ENCODE results near the gene CADM4.
"Not testable (repeated sequence)": the region's sequence is repeated elsewhere in the genome, so short reads cannot be mapped to it uniquely, and the experiment has no call there.

The CADM4 gene

DNA sequence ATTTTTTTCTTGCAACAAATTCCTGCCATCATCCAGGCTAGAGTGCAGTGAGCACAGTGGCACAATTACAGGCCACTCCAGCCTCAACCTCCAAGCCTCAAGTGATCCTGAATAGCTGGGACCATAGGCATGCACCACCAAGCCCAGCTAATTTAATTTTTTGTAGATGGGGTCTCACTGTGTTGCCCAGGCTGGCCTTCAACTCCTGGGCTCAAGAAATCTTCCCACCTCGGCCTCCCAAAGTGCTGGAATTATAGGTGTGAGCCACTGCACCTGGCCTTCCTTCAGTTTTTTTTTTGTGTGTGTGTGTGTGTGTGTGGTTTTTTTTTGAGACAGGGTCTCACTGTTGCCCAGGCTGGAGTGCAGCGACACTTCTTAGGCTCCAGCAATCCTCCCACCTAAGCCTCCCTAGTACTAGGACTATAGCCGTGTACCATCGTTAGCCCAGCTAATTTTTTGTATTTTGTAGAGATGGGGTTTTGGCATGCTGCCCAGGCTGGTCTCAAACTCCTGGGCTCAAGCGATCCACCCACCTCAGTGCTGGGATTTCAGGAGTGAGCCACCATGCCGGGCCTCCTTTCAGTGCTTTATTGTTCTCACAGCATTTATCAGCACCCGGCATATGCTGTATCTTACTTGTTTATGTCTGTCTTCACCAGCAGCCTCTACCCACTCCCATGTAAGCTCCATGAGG, 33.6 kb downstream of the CADM4 start:
- DNase-seq (ENCODE audit: extremely low spot score): no peak
- POLR2A ChIA-PET: interaction anchor here (0.7 to 1.1 kb wide), 3 partner anchors 10 to 1472 kb away, joined by 3 to 7 read pairs (median 6); partner anchors contain the start of genes IRGQ and ZNF576
- no peak for TF ChIP-seq CTCF (IDR thresholded peaks at IDR 0.05; ENCODE audit: control extremely low read depth, extremely low read depth, low read depth, missing control alignments)
- CTCF ChIA-PET: interaction anchor here (1.1 to 3.0 kb wide), 4 partner anchors 9 to 159 kb away, joined by 4 to 8 read pairs (median 4); partner anchors contain the start of gene ZNF576

DNA sequence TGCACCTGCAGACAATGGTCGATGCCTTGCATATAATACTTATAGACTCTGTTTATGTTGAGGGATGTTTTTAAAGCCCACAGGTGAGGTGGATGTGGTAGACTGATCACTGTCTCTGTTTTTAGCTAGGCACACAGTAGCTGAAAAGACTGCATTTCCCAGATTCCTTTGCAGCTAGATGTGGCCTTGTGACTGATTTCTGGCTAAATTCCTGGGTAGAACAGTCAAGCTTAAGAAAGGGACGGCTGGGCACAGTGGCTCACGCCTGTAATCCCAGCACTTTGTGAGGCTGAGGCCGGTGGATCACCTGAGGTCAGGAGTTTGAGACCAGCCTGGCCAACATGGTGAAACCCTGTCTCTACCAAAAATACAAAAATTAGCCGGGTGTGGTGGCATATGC, 39.3 kb downstream of the CADM4 start:
- CTCF ChIA-PET: interaction anchor here (0.9 to 1.8 kb wide), 5 partner anchors 11 to 168 kb away, joined by 3 to 6 read pairs (median 3); partner anchors contain the start of gene SRRM5
- POLR2A ChIA-PET; DNase-seq (ENCODE audit: extremely low spot score): not testable (repeated sequence)

- DNase-seq (ENCODE audit: extremely low spot score): no peak
- ChIA-PET POLR2A (no interaction called here), CTCF (interaction anchor here (0.9 to 1.8 kb wide), 5 partner anchors 12 to 167 kb away, joined by 3 to 6 read pairs (median 3); partner anchors contain the start of gene SRRM5)
- TF ChIP-seq CTCF (IDR thresholded peaks at IDR 0.05; ENCODE audit: control extremely low read depth, extremely low read depth, low read depth, missing control alignments): no peak
These were observed 39.9 kb downstream of the CADM4 start for GRCh38 chr19:43599635-43600295.

- no peak for TF ChIP-seq CTCF (IDR thresholded peaks at IDR 0.05; ENCODE audit: control extremely low read depth, extremely low read depth, low read depth, missing control alignments)
- POLR2A ChIA-PET: no interaction called here
- CTCF ChIA-PET: interaction anchor here (1.8 kb wide), 1 partner anchor 151 kb away, joined by 5 read pairs; no protein-coding TSS in a partner anchor
- DNase-seq (ENCODE audit: extremely low spot score): no peak
These were observed 41.0 kb downstream of the CADM4 start for GRCh38 chr19:43598445-43599240.

DNA sequence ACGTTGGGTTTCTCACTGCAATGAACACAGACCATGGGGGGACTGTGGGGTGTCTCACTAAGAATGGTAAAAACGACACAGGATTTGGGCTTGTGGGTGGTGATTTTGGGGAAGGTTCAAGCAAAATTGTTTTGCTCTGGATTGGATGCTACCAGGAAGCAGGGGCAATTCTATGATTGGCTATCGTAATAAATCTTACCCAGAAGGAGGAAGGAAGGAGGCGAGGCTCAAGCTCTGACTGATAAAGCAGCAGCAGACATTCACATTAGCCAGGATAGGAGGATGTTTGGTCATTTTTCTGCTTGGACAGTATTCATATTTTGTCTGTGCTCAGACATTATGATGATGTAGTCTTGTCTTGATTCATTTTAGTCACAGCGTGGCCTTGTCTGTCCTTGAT, 41.8 kb downstream of the CADM4 start:
- POLR2A ChIA-PET: no interaction called here
- no peak for DNase-seq (ENCODE audit: extremely low spot score)
- TF ChIP-seq CTCF (IDR thresholded peaks at IDR 0.05; ENCODE audit: control extremely low read depth, extremely low read depth, low read depth, missing control alignments): no peak
- CTCF ChIA-PET: interaction anchor here (6.1 kb wide), 1 partner anchor 44 kb away, joined by 60 read pairs; no protein-coding TSS in a partner anchor

DNA sequence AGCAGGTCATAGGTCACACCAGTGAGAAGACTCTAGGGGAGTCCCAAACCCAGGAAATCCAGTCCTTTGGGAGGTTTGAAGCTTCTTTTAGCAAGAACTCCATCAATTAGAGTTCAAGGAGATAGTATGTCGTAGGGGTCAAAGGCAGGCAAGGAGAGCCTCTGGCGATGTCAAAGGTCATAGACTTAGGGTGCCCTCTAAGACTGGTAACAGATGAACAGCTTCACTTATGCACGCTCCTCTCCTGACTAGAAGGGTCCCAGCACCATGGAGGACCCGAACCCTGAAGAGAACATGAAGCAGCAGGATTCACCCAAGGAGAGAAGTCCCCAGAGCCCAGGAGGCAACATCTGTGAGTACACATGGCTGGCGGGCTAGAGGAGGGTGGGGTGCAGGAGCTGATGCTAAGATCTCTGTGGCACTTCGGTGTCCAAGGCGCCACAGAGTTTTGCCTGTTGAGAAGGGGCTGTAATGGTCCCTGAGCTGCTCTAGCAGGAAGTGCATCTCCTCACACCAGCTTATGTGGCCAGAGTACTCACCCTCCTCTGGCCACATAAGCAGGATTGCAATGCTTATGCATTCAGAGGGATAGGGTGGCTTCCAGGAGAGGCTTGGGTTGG, 42.7 kb downstream of the CADM4 start:
- ChIA-PET CTCF (interaction anchor here (0.6 to 6.1 kb wide), 7 partner anchors 9 to 1233 kb away, joined by 3 to 60 read pairs (median 9); partner anchors contain the start of gene ZNF575), POLR2A (interaction anchor here (1.3 to 1.4 kb wide), 2 partner anchors 8 to 10 kb away, joined by 3 to 6 read pairs; no protein-coding TSS in a partner anchor)
- TF ChIP-seq CTCF (IDR thresholded peaks at IDR 0.05; ENCODE audit: control extremely low read depth, extremely low read depth, low read depth, missing control alignments): no peak
- DNase-seq (ENCODE audit: extremely low spot score): no peak

Measured in GM10248 (cell line).